Motor neuron (in vitro differentiated cells): ENCODE measurements around the gene ACSS1. TPM values are rescaled to one million over a fixed set of nuclear protein-coding genes. Genes with fewer than 3 reads are reported as not detected.
A peak's percentile ranks its signal among the peaks of the same experiment; 100 is the strongest.

ENCODE experiments used
- ATAC-seq, 8 experiments: fragments of 200-7000 bp; cut with Tn5 transposase; replicated peaks in 6 of 8; 2 replicates each; pipeline ENCODE4 v1.8.0; 2021; ENCODE audit warnings: mild to moderate bottlenecking in 8 of 8, moderate library complexity in 8 of 8
- H3K27ac ChIP-seq, 2 donors: fragments of 250-450 bp; sonication (Bioruptor Pico); 2 replicates each; pipeline ENCODE4 v1.9.0; 2021; ENCODE audit warnings: antibody characterized with exemption in 2 of 2, mild to moderate bottlenecking in 2 of 2, moderate library complexity in 1 of 2
- H3K4me1 ChIP-seq, 2 donors: fragments of 250-450 bp; sonication (Bioruptor Pico); replicated peaks in 1 of 2; 2 replicates each; pipeline ENCODE4 v1.6.1; 2021; ENCODE audit warnings: antibody characterized with exemption in 2 of 2, mild to moderate bottlenecking in 2 of 2, moderate library complexity in 1 of 2
- H3K4me3 ChIP-seq, 5 donors: fragments of 250-450 bp; sonication (Bioruptor Pico); 2 replicates each; pipeline ENCODE4 v1.9.0; 2021; ENCODE audit warnings: antibody characterized with exemption in 5 of 5, mild to moderate bottlenecking in 5 of 5, moderate library complexity in 4 of 5
- WGBS, 10 experiments: fragments of 450-650 bp; shearing (Covaris generic); methylation state at CpG; one replicate each; pipeline ENCODE4 v1.0.0; 2022; 5-methylcytosine and 5-hydroxymethylcytosine counted together
- in situ Hi-C, 9 experiments: fragments of 400-800 bp; cut with MboI; loops; one replicate each; pipeline ENCODE4 v1.15.0; 2021; ENCODE audit warnings: low sequenced_read_pairs in 9 of 9, low pct_unique_long_range_greater_than_20kb in 2 of 9; ENCODE audit not compliant: unreplicated experiment in 9 of 9
- total RNA-seq, 8 experiments: library from RNA; unstranded; fragments of 300-600 nt; gene quantifications; 2 replicates each; pipeline versions ENCODE4 v1.2.3 to v1.2.4, GENCODE V29; 2022

Gene ACSS1
- total RNA-seq, 8 experiments from 2014 or later = 2.1 to 28.9 (median 3.8) TPM

- peaks cover 14 to 36% of the 10 kb centered on the region in 2 donors for H3K4me1 ChIP-seq
- ATAC-seq = no peak
- H3K27ac ChIP-seq = no peak overlapping the region
- WGBS, 10 experiments = 27 to 97% (median 76%) methylated on average over 2 to 10 of the region's 10 CpGs
- in situ Hi-C loops = loop anchor here in 1 of 9 experiments (25.0 kb wide), 1 partner anchor 332 kb away; the partner anchor contains the start of gene ABHD12
- no peak overlapping the region for H3K4me3 ChIP-seq
These were observed 2.8 kb downstream of the ACSS1 start for GRCh38 chr20:25054995-25055629.

- WGBS, 10 experiments = 0 to 71% (median 53%) methylated on average over 1 to 2 of the region's 3 CpGs; no CpG with 5 or more reads in 4 of the 10 experiments
- no peak for ATAC-seq
- in situ Hi-C loops = loop anchor here in 1 of 9 experiments (25.0 kb wide), 1 partner anchor 333 kb away; the partner anchor contains the start of gene ABHD12
- H3K27ac ChIP-seq = no peak overlapping the region
- H3K4me1 ChIP-seq = peaks cover 14 to 42% of the 10 kb centered on the region in 2 donors
- no peak overlapping the region for H3K4me3 ChIP-seq
These were observed 3.7 kb downstream of the ACSS1 start for GRCh38 chr20:25054096-25054820.

- WGBS, 10 experiments = 0 to 100% (median 62%) methylated on average over 1 to 10 of the region's 11 CpGs; no CpG with 5 or more reads in 3 of the 10 experiments
- Histone ChIP-seq H3K27ac (no peak overlapping the region), H3K4me3 (no peak overlapping the region), H3K4me1 (peaks cover 14 to 40% of the 10 kb centered on the region in 2 donors)
- in situ Hi-C loops = loop anchor here in 1 of 9 experiments (25.0 kb wide), 1 partner anchor 334 kb away; the partner anchor contains the start of gene ABHD12
- no peak for ATAC-seq
These were observed 4.5 kb downstream of the ACSS1 start for GRCh38 chr20:25053255-25054031.

- Histone ChIP-seq H3K27ac (no peak overlapping the region), H3K4me1 (peaks cover 8 to 36% of the 10 kb centered on the region in 2 donors), H3K4me3 (no peak overlapping the region)
- in situ Hi-C loops = loop anchor here in 1 of 9 experiments (25.0 kb wide), 1 partner anchor 335 kb away; the partner anchor contains the start of gene ABHD12
- ATAC-seq = peak in 4 of 8 experiments; percentile 25 to 37 (median 28)
- 9 to 100% (median 73%) methylated on average over 1 to 14 of the region's 16 CpGs; no CpG with 5 or more reads in 1 of the 10 experiments for WGBS, 10 experiments
These were observed 5.4 kb downstream of the ACSS1 start for GRCh38 chr20:25052255-25053194.

- H3K4me3 ChIP-seq = no peak overlapping the region
- no peak for ATAC-seq
- H3K4me1 ChIP-seq = peaks cover 5 to 31% of the 10 kb centered on the region in 2 donors
- H3K27ac ChIP-seq = no peak overlapping the region
- WGBS, 10 experiments = 83 to 100% (median 100%) methylated on average over 1 to 5 of the region's 7 CpGs; no CpG with 5 or more reads in 3 of the 10 experiments
- in situ Hi-C loops = loop anchor here in 1 of 9 experiments (25.0 kb wide), 1 partner anchor 336 kb away; the partner anchor contains the start of gene ABHD12
These were observed 6.4 kb downstream of the ACSS1 start for GRCh38 chr20:25051386-25052155.

- H3K4me3 ChIP-seq = no peak overlapping the region
- in situ Hi-C loops = loop anchor here in 1 of 9 experiments (25.0 kb wide), 1 partner anchor 337 kb away; the partner anchor contains the start of gene ABHD12
- no peak overlapping the region for H3K27ac ChIP-seq
- 90 to 100% (median 96%) methylated on average over 2 to 12 of the region's 17 CpGs; no CpG with 5 or more reads in 7 of the 10 experiments for WGBS, 10 experiments
- ATAC-seq = no peak
- H3K4me1 ChIP-seq = peaks cover 5 to 28% of the 10 kb centered on the region in 2 donors
These were observed 7.2 kb downstream of the ACSS1 start for GRCh38 chr20:25050501-25051350.

- no peak overlapping the region for H3K4me3 ChIP-seq
- ATAC-seq = no peak
- 10 to 90% (median 67%) methylated on average over 1 to 3 of the region's 7 CpGs; no CpG with 5 or more reads in 3 of the 10 experiments for WGBS, 10 experiments
- in situ Hi-C loops = loop anchor here in 1 of 9 experiments (25.0 kb wide), 1 partner anchor 337 kb away; the partner anchor contains the start of gene ABHD12
- no peak overlapping the region for H3K27ac ChIP-seq
- H3K4me1 ChIP-seq = peaks cover 5 to 28% of the 10 kb centered on the region in 2 donors
These were observed 7.9 kb downstream of the ACSS1 start for GRCh38 chr20:25050082-25050481.

- 33 to 91% (median 67%) methylated on average over 1 to 7 of the region's 16 CpGs; no CpG with 5 or more reads in 1 of the 10 experiments for WGBS, 10 experiments
- no peak overlapping the region for H3K4me3 ChIP-seq
- no peak overlapping the region for H3K27ac ChIP-seq
- ATAC-seq = peak in 2 of 8 experiments; percentile 25 to 29
- in situ Hi-C loops = loop anchor here in 1 of 9 experiments (25.0 kb wide), 1 partner anchor 338 kb away; the partner anchor contains the start of gene ABHD12
- peaks cover 5 to 28% of the 10 kb centered on the region in 2 donors for H3K4me1 ChIP-seq
These were observed 8.5 kb downstream of the ACSS1 start for GRCh38 chr20:25049261-25050060.

GRCh38 chr20:25048519-25048952 is 9.4 kb downstream of the ACSS1 start:
- Histone ChIP-seq H3K4me1 (peaks cover 2 to 22% of the 10 kb centered on the region in 2 donors), H3K27ac (no peak overlapping the region), H3K4me3 (no peak overlapping the region)
- ATAC-seq = no peak
- in situ Hi-C loops = no loop called here
- WGBS, 10 experiments = 63 to 93% (median 80%) methylated on average over 1 to 3 of the region's 8 CpGs; no CpG with 5 or more reads in 5 of the 10 experiments

GRCh38 chr20:25047766-25048165 is 10.2 kb downstream of the ACSS1 start:
- WGBS, 10 experiments = 60 to 100% (median 92%) methylated on average over 1 to 13 of the region's 13 CpGs; no CpG with 5 or more reads in 1 of the 10 experiments
- Histone ChIP-seq H3K4me3 (no peak overlapping the region), H3K27ac (no peak overlapping the region), H3K4me1 (peaks cover 2 to 17% of the 10 kb centered on the region in 2 donors)
- in situ Hi-C loops = no loop called here
- ATAC-seq = no peak
